Progenitor cell of endocrine pancreas (in vitro differentiated cells): Measurements from ENCODE around the gene ZNF672. TPM values are rescaled to one million over a fixed set of nuclear protein-coding genes. Genes with fewer than 3 reads are reported as not detected.
"Not testable (repeated sequence)": the region's sequence is repeated elsewhere in the genome, so short reads cannot be mapped to it uniquely, and the experiment has no call there.

Experiments
- DNase-seq: peaks from one replicate; pipeline ENCODE4 v3.0.0; 2021; ENCODE audit warnings: low spot score; ENCODE audit not compliant: unreplicated experiment
- H3K27ac Mint-ChIP-seq: 2 replicates; pipeline ENCODE4 v1.8.0; 2021; ENCODE audit warnings: mild to moderate bottlenecking, moderate library complexity, mixed read lengths
- H3K27me3 Mint-ChIP-seq: 2 replicates; pipeline ENCODE4 v1.8.0; 2021; ENCODE audit warnings: mixed read lengths
- H3K36me3 Mint-ChIP-seq: 2 replicates; pipeline ENCODE4 v1.8.0; 2022; ENCODE audit warnings: mixed read lengths; ENCODE audit not compliant: insufficient read depth
- H3K4me1 Mint-ChIP-seq: 2 replicates; pipeline ENCODE4 v1.8.0; 2021; ENCODE audit warnings: low read depth, mixed read lengths
- H3K4me3 Mint-ChIP-seq: 2 replicates; pipeline ENCODE4 v1.8.0; 2021; ENCODE audit warnings: low read depth, mild to moderate bottlenecking, moderate library complexity, mixed read lengths
- H3K9me3 Mint-ChIP-seq: 2 replicates; pipeline ENCODE4 v1.8.0; 2021; ENCODE audit warnings: low read depth, mixed read lengths
- long read RNA-seq: library from polyadenylated mRNA; unstranded; transcript quantifications from one replicate; pipeline ENCODE4 v2.0.0, GENCODE V29; 2020
- total RNA-seq: library from RNA; stranded (reverse); gene quantifications from 2 replicates; pipeline ENCODE4 v1.2.1, GENCODE V29; 2021
- TF ChIP-seq, protein P1 (sequence below): fragments of 200-600 bp; sonication (generic); IDR thresholded peaks from one replicate; pipeline ENCODE4 v1.5.0; 2021; ENCODE audit warnings: antibody characterized with exemption, mild to moderate bottlenecking; ENCODE audit not compliant: unreplicated experiment

The ZNF672 gene
- 36.8 and 37.2 TPM in 2 replicates for total RNA-seq
- long read RNA-seq, transcript ZNF672-201 (4 exons, 2,989 nt): major isoform, 6 of 21 reads
- long read RNA-seq, partial matches to known transcripts: 12 of 21 reads
- long read RNA-seq, other reads (novel, unspliced or antisense): 3 of 21 reads

DNA sequence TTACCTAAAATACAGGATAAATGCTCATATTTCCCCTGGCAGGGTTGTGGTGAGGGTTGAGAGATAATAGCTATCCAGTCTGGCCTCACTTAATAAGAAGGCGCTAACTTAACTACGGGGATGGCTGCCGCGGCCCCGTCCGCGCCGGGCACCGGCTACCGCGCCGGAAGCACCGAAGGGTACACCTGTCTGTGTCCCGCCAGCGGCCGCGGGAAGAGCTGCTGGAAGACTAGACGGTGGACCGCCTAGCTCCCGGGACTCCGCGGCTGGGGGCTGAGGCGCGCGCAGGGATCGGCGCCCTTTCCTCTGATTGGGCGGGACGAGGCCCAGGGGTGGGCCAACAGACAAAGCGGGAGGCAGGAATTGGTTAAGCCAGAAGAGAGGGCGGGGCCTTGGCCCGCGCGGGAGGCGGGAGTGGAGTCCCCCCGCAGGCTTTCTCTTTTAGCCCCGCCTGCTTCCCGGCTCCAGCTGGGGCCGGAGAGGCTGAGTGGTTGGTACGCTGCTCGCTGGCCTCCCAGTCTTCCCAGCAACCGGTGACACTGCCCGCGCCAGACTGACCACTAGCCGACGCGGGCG, at the start of gene ZNF672:
TSS of gene ZNF672 (plus strand) at position 444 of the 576 bp plus-strand sequence. CDS start 9,051 bp downstream, outside the sequence.
- peak within 1 kb of the TSS; percentile 99 for H3K27ac Mint-ChIP-seq
- peaks cover 5% of the 10 kb centered on the region for H3K27me3 Mint-ChIP-seq
- peak; percentile 95 for DNase-seq
- H3K4me1 Mint-ChIP-seq: peaks cover 10% of the 10 kb centered on the region
- H3K36me3 Mint-ChIP-seq: no peaks in the 10 kb centered on the region
- no peaks in the 10 kb centered on the region for H3K9me3 Mint-ChIP-seq
- H3K4me3 Mint-ChIP-seq: no peak within 1 kb of the TSS
- TF ChIP-seq, protein P1, sequence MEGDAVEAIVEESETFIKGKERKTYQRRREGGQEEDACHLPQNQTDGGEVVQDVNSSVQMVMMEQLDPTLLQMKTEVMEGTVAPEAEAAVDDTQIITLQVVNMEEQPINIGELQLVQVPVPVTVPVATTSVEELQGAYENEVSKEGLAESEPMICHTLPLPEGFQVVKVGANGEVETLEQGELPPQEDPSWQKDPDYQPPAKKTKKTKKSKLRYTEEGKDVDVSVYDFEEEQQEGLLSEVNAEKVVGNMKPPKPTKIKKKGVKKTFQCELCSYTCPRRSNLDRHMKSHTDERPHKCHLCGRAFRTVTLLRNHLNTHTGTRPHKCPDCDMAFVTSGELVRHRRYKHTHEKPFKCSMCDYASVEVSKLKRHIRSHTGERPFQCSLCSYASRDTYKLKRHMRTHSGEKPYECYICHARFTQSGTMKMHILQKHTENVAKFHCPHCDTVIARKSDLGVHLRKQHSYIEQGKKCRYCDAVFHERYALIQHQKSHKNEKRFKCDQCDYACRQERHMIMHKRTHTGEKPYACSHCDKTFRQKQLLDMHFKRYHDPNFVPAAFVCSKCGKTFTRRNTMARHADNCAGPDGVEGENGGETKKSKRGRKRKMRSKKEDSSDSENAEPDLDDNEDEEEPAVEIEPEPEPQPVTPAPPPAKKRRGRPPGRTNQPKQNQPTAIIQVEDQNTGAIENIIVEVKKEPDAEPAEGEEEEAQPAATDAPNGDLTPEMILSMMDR: no peak

DNA sequence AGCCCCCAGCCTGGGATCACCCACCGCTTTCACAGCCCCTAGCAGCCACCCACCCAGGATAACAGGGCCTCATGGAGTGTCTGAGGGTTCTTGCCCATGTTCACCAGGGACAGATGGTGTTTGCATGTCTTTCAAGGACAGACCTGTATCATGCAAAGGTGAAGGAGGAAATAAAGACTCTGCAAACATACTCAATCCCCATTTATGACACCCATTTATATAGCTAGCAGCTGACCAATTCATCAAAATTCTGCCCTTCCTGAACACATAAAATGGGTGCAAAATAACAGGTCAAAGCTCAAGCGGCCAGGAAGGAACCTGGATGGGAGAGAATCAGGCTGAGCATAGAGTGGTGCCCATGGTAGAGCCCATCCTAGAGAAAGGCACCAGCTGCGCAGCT, 49.7 kb upstream of the ZNF672 start:
- no peak for DNase-seq
- Mint-ChIP-seq H3K4me3 (no peak overlapping the region), H3K9me3 (peaks cover 50% of the 10 kb centered on the region), H3K4me1 (no peaks in the 10 kb centered on the region), H3K27ac (no peak overlapping the region), H3K36me3 (no peaks in the 10 kb centered on the region), H3K27me3 (no peaks in the 10 kb centered on the region)
- TF ChIP-seq, protein P1: no peak

DNA sequence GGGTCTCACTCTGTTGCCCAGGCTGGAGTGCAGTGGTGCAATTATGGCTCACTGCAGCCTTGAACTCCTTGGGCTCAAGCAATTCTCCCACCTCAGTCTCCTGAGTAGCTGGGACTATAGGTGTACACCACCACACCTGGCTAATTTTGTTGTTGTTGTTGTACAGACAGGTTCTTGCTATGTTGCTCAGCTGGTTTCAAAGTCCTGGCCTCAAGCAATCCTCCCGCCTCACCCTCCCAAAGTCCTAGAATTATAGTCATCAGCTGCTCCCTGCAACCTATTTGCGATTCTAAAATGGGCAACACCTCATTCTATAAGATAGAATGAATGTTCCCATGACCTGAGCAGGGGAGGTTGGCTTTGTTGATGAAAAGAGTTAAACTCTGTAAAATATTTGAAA, 48.7 kb upstream of the ZNF672 start:
- peaks cover 54% of the 10 kb centered on the region for H3K9me3 Mint-ChIP-seq
- not testable (repeated sequence) for H3K27me3 Mint-ChIP-seq, H3K4me1 Mint-ChIP-seq

DNA sequence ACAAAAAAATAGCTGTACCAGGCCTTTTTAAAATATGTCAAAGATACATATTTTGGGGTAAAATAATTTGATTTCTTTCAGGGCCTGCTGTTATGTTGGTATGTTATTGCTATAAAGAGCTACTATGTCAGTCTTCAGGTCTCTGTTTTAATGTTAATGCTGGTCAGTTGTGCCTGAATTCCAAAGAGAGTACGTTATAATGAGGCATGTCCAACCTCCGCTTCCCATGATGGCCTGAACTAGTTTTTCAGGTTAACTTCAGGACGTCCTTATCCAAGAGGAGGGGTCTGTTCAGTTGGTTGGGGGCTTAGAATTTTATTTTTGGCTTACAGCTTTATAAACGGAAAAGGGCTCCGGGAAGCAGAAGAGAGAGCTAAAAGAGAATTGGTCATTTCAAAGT, 47.6 kb upstream of the ZNF672 start:
- Mint-ChIP-seq H3K36me3 (no peaks in the 10 kb centered on the region), H3K4me1 (no peaks in the 10 kb centered on the region), H3K9me3 (peaks cover 51% of the 10 kb centered on the region), H3K27me3 (no peaks in the 10 kb centered on the region), H3K27ac (no peak overlapping the region), H3K4me3 (no peak overlapping the region)
- DNase-seq: no peak
- TF ChIP-seq, protein P1: no peak

More for the DNA sequence above, 48.7 kb upstream of the ZNF672 start:
- DNase-seq, H3K27ac Mint-ChIP-seq, H3K4me3 Mint-ChIP-seq, H3K36me3 Mint-ChIP-seq: not testable (repeated sequence)

GRCh38 chr1:248791010-248791409, 47.0 kb upstream of the ZNF672 start:
- DNase-seq: no peak
- TF ChIP-seq, protein P1: no peak
- Mint-ChIP-seq H3K36me3 (no peaks in the 10 kb centered on the region), H3K9me3 (peaks cover 48% of the 10 kb centered on the region), H3K4me3 (no peak overlapping the region), H3K4me1 (no peaks in the 10 kb centered on the region), H3K27ac (no peak overlapping the region), H3K27me3 (no peaks in the 10 kb centered on the region)

GRCh38 chr1:248792342-248792741, 45.7 kb upstream of the ZNF672 start:
- no peak overlapping the region for H3K27ac Mint-ChIP-seq
- H3K4me1 Mint-ChIP-seq: no peaks in the 10 kb centered on the region
- DNase-seq: no peak
- TF ChIP-seq, protein P1: no peak
- H3K9me3 Mint-ChIP-seq: peaks cover 47% of the 10 kb centered on the region
- no peak overlapping the region for H3K4me3 Mint-ChIP-seq
- H3K36me3 Mint-ChIP-seq: no peaks in the 10 kb centered on the region
- H3K27me3 Mint-ChIP-seq: no peaks in the 10 kb centered on the region
